Measurements from ENCODE around the gene GAL3ST2. TPM values are rescaled to one million over a fixed set of nuclear protein-coding genes. Genes with fewer than 3 reads are reported as not detected.
"Not testable (repeated sequence)": the region's sequence is repeated elsewhere in the genome, so short reads cannot be mapped to it uniquely, and the experiment has no call there.

The GAL3ST2 gene
- total RNA-seq, 1 experiment from 2014 or later, result 6.8 TPM

DNA sequence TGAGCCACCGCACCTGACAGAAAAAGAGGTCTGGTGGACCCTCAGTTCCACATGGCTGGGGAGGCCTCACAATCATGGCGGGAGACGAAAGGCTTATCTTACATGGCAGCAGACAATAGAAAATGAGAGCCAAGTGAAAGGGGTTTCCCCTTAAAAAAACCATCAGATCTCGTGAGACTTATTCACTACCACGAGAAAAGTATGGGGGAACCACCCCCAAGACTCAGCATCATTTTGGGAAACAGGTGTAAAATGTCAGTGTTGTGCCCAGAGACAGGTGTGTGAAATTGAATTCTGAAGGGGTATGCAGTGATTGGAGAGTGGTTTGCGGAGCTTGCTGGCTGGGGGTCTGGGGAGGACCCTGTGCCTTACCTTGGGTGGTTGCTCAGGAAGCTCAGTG is 46.8 kb upstream of the GAL3ST2 start:
- Histone ChIP-seq H3K9me3 (no peaks in the 10 kb centered on the region), H3K4me1 (no peaks in the 10 kb centered on the region), H3K27me3 (replicated peaks; ENCODE audit: control insufficient read depth, insufficient read depth, low read length) (no peaks in the 10 kb centered on the region), H3K36me3 (ENCODE audit: control insufficient read depth, insufficient read depth, low read length) (no peaks in the 10 kb centered on the region), H3K4me3 (ENCODE audit: low read depth, low read length) (no peak overlapping the region)
- no peak overlapping the region for H3K27ac Mint-ChIP-seq (ENCODE audit: unreplicated experiment)
- intact Hi-C loops (cut with micrococcal nuclease; ENCODE audit: unreplicated experiment), result no loop called here
- ChIA-PET POLR2A (no interaction called here), CTCF (no interaction called here)
- no peak for DNase-seq
- no peaks in the 10 kb centered on the region for H3K9me3 Mint-ChIP-seq (ENCODE audit: unreplicated experiment)
- H3K36me3 Mint-ChIP-seq (ENCODE audit: insufficient read depth, unreplicated experiment), result peaks cover 6% of the 10 kb centered on the region
- H3K4me3 Mint-ChIP-seq (ENCODE audit: unreplicated experiment), result no peak overlapping the region
- no peaks in the 10 kb centered on the region for H3K27me3 Mint-ChIP-seq (ENCODE audit: insufficient read depth, unreplicated experiment)
- TF ChIP-seq, protein P1, sequence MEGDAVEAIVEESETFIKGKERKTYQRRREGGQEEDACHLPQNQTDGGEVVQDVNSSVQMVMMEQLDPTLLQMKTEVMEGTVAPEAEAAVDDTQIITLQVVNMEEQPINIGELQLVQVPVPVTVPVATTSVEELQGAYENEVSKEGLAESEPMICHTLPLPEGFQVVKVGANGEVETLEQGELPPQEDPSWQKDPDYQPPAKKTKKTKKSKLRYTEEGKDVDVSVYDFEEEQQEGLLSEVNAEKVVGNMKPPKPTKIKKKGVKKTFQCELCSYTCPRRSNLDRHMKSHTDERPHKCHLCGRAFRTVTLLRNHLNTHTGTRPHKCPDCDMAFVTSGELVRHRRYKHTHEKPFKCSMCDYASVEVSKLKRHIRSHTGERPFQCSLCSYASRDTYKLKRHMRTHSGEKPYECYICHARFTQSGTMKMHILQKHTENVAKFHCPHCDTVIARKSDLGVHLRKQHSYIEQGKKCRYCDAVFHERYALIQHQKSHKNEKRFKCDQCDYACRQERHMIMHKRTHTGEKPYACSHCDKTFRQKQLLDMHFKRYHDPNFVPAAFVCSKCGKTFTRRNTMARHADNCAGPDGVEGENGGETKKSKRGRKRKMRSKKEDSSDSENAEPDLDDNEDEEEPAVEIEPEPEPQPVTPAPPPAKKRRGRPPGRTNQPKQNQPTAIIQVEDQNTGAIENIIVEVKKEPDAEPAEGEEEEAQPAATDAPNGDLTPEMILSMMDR (IDR thresholded peaks at IDR 0.05; ENCODE audit: insufficient read depth in 1 of 2, low read depth in 1 of 2, low read length in 1 of 2, severe bottlenecking in 1 of 2, unreplicated experiment in 1 of 2), result no peak
- H3K4me1 Mint-ChIP-seq (ENCODE audit: low read depth, unreplicated experiment), result no peaks in the 10 kb centered on the region
- BruUV-seq (replicated peaks), result no TSS peak

DNA sequence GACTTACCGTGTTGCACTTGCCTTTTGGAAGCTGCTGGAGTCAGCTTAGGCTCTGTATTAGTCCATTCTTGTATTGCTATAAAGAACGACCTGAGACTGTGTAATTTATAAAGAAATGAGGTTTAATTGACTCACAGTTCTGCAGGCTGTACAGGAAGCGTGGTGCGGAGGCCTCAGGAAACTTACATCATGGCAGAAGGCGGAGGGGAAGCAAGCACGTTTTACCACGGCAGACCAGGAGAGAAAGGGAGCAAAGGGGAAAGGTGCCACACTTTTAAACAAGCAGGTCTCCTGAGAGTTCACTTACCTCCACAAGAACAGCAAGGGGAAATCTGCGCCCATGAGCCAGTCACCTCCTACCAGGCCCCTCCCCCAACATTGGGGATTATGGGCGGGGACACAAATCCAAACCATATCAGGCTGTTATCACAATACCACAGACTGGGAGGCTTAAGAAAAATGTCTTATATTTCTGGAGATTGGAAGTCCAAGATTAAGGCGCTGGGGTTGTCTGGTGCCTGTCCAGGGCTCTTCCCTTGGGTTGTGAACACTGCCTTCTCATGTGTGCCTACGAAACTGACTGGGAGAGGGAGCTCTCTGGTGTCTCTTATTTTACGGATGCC is 45.8 kb upstream of the GAL3ST2 start:
- peaks cover 4% of the 10 kb centered on the region; the same call in 1 of the 2 replicates for H3K4me1 ChIP-seq
- BruUV-seq (replicated peaks), result no TSS peak
- H3K36me3 ChIP-seq (ENCODE audit: control insufficient read depth, insufficient read depth, low read length), result no peaks in the 10 kb centered on the region
- no peak for DNase-seq
- H3K27me3 Mint-ChIP-seq (ENCODE audit: insufficient read depth, unreplicated experiment), result no peaks in the 10 kb centered on the region
- no peaks in the 10 kb centered on the region for H3K27me3 ChIP-seq (replicated peaks; ENCODE audit: control insufficient read depth, insufficient read depth, low read length)
- ChIA-PET POLR2A (no interaction called here), CTCF (no interaction called here)
- intact Hi-C loops (cut with micrococcal nuclease; ENCODE audit: unreplicated experiment), result no loop called here
- TF ChIP-seq, protein P1 (IDR thresholded peaks at IDR 0.05; ENCODE audit: insufficient read depth in 1 of 2, low read depth in 1 of 2, low read length in 1 of 2, severe bottlenecking in 1 of 2, unreplicated experiment in 1 of 2), result no peak
- no peak overlapping the region for H3K4me3 ChIP-seq (ENCODE audit: low read depth, low read length)
- H3K4me3 Mint-ChIP-seq (ENCODE audit: unreplicated experiment), result no peak overlapping the region
- H3K27ac Mint-ChIP-seq (ENCODE audit: unreplicated experiment), result no peak overlapping the region
- no peaks in the 10 kb centered on the region for H3K9me3 Mint-ChIP-seq (ENCODE audit: unreplicated experiment)
- H3K9me3 ChIP-seq, result no peaks in the 10 kb centered on the region
- no peaks in the 10 kb centered on the region for H3K4me1 Mint-ChIP-seq (ENCODE audit: low read depth, unreplicated experiment)
- H3K36me3 Mint-ChIP-seq (ENCODE audit: insufficient read depth, unreplicated experiment), result peaks cover 6% of the 10 kb centered on the region

DNA sequence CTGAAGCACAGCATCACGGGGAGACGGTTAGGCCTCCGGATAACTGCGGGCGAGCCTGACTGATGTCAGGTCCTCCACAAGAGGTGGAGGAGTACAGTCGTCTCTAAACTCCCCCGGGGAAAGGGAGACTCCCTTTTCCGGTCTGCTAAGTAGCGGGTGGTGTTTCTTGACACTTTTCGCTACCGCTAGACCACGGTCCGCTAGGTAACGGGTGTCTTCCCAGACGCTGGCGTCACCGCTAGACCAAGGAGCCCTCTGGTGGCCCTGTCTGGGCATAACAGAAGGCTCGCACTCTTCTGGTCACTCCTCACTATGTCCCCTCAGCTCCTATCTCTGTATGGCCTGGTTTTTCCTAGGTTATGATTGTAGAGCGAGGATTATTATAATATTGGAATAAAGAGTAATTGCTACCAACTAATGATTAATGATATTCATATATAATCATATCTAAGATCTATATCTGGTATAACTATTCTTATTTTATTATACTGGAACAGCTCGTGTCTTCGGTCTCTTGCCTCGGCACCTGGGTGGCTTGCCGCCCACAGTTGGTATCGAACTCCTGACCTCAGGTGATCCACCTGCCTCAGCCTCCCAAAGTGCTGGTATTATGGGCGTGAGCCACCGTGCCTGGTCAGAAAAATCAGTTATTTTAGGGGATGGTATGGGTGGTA is 44.0 kb upstream of the GAL3ST2 start:
- H3K4me1 ChIP-seq; H3K27me3 Mint-ChIP-seq (ENCODE audit: insufficient read depth, unreplicated experiment); H3K4me1 Mint-ChIP-seq (ENCODE audit: low read depth, unreplicated experiment); intact Hi-C loops (cut with micrococcal nuclease; ENCODE audit: unreplicated experiment); H3K27ac Mint-ChIP-seq (ENCODE audit: unreplicated experiment); H3K9me3 Mint-ChIP-seq (ENCODE audit: unreplicated experiment); H3K36me3 ChIP-seq (ENCODE audit: control insufficient read depth, insufficient read depth, low read length); POLR2A ChIA-PET; BruUV-seq (replicated peaks); CTCF ChIA-PET; H3K4me3 ChIP-seq (ENCODE audit: low read depth, low read length); H3K27me3 ChIP-seq (replicated peaks; ENCODE audit: control insufficient read depth, insufficient read depth, low read length); H3K36me3 Mint-ChIP-seq (ENCODE audit: insufficient read depth, unreplicated experiment); H3K4me3 Mint-ChIP-seq (ENCODE audit: unreplicated experiment); H3K9me3 ChIP-seq: not testable (repeated sequence)
- peak; percentile 57 to 61 for DNase-seq

Measured in Caco-2 (cell line).